SU-DHL-6 (cell line): ENCODE results near the gene NDUFA12.

Experiments used
- EZH2phosphoT487 ChIP-seq: fragments of 200-600 bp; sonication (generic), shearing (Covaris generic); conservative IDR thresholded peaks from 2 replicates; pipeline ENCODE4 v1.6.1; 2018; ENCODE audit warnings: mild to moderate bottlenecking, antibody characterized with exemption, low read length, moderate library complexity, mixed read lengths
- TF ChIP-seq, protein P1 (sequence below): fragments of 200-600 bp; sonication (generic); IDR thresholded peaks from one replicate; pipeline ENCODE4 v1.5.1; 2017; ENCODE audit warnings: antibody characterized with exemption, mild to moderate bottlenecking, low read length, moderate library complexity; ENCODE audit not compliant: insufficient read depth, poor library complexity, severe bottlenecking

- TF ChIP-seq, protein P1, sequence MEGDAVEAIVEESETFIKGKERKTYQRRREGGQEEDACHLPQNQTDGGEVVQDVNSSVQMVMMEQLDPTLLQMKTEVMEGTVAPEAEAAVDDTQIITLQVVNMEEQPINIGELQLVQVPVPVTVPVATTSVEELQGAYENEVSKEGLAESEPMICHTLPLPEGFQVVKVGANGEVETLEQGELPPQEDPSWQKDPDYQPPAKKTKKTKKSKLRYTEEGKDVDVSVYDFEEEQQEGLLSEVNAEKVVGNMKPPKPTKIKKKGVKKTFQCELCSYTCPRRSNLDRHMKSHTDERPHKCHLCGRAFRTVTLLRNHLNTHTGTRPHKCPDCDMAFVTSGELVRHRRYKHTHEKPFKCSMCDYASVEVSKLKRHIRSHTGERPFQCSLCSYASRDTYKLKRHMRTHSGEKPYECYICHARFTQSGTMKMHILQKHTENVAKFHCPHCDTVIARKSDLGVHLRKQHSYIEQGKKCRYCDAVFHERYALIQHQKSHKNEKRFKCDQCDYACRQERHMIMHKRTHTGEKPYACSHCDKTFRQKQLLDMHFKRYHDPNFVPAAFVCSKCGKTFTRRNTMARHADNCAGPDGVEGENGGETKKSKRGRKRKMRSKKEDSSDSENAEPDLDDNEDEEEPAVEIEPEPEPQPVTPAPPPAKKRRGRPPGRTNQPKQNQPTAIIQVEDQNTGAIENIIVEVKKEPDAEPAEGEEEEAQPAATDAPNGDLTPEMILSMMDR: no peak
- no peak for TF ChIP-seq EZH2phosphoT487
These were observed 46.5 kb downstream of the NDUFA12 start for GRCh38 chr12:94957006-94957405.
